K562 (cell line): ENCODE results near the gene EGFL7. TPM values are rescaled to one million over a fixed set of nuclear protein-coding genes. Genes with fewer than 3 reads are reported as not detected.

ENCODE experiments used
- ETV5 ChIP-seq: sonication (generic); formaldehyde crosslinking; IDR thresholded peaks from 2 replicates; pipeline ENCODE4 v1.4.0; 2020; ENCODE audit warnings: low read depth, mild to moderate bottlenecking, missing genetic modification reagents
- ETV6 ChIP-seq, 3 experiments: fragments of 150-350 bp in 1 of 3; sonication (generic) in 1 of 3; formaldehyde crosslinking in 1 of 3; IDR thresholded peaks; 2 replicates each; pipeline versions ENCODE4 v1.6.1 to v1.8.0; 2014 to 2022; ENCODE audit warnings: borderline replicate concordance in 2 of 3, low read depth in 2 of 3, antibody characterized with exemption in 1 of 3, low read length in 1 of 3, mild to moderate bottlenecking in 1 of 3, missing genetic modification reagents in 1 of 3
- EWSR1 ChIP-seq: fragments of 450-650 bp; IDR thresholded peaks from 2 replicates; pipeline ENCODE4 v1.6.1; 2018; ENCODE audit warnings: borderline replicate concordance, mild to moderate bottlenecking, low read depth, moderate library complexity; ENCODE audit not compliant: partially characterized antibody
- MAFG ChIP-seq: fragments of 450-650 bp; conservative IDR thresholded peaks from 2 replicates; pipeline ENCODE4 v1.6.1; 2016; ENCODE audit warnings: missing genetic modification characterization, missing compliant biosample characterization
- MAFK ChIP-seq: IDR thresholded peaks from 2 replicates; pipeline ENCODE4 v1.6.1; 2011; ENCODE audit warnings: low read length, improper control_type of control experiment
- MTF1 ChIP-seq: fragments of 250-450 bp; sonication (Bioruptor Pico); IDR thresholded peaks from 2 replicates; pipeline ENCODE4 v1.9.0; 2021; ENCODE audit warnings: moderate library complexity, mild to moderate bottlenecking, inconsistent platforms, borderline replicate concordance
- SMARCA4 ChIP-seq: fragments of 450-650 bp; IDR thresholded peaks from 2 replicates; pipeline ENCODE4 v1.6.1; 2016
- SMARCB1 ChIP-seq: IDR thresholded peaks from 2 replicates; pipeline ENCODE4 v1.6.1; 2011; ENCODE audit warnings: improper control_type of control experiment, low read depth; ENCODE audit not compliant: insufficient read length
- TAF1 ChIP-seq: IDR thresholded peaks from 2 replicates; pipeline ENCODE4 v1.6.1; 2011; ENCODE audit warnings: mild to moderate bottlenecking, low read length, moderate library complexity; ENCODE audit not compliant: insufficient read depth, control insufficient read depth, severe bottlenecking; ENCODE audit errors: extremely low read depth
- ZZZ3 ChIP-seq: fragments of 450-650 bp; IDR thresholded peaks from 2 replicates; pipeline ENCODE4 v1.6.1; 2016; ENCODE audit warnings: antibody characterized with exemption, mild to moderate bottlenecking, moderate library complexity
- polyA plus RNA-seq, 8 experiments: library from polyadenylated mRNA; depleted of rRNA in 4 of 8; stranded (reverse) in 5 of 8; unstranded in 3 of 8; fragments of >200 nt; fragmentation: Nextera tagmentation in 2 of 8; fragmentation: Illumina TruSeq in 1 of 8; extraction: Ambion mirVana in 2 of 8; extraction: Trizol in 1 of 8; gene quantifications; 2 replicates each; pipeline versions ENCODE4 v1.2.1 to v1.2.3, GENCODE V29; 2011 to 2014; ENCODE audit warnings: inconsistent platforms in 1 of 8, missing spikeins in 1 of 8
- total RNA-seq, 7 experiments: library from RNA; depleted of rRNA in 6 of 7; stranded (reverse); fragments of >200 nt in 6 of 7; fragmentation: Illumina TruSeq in 2 of 7; extraction: Trizol in 2 of 7; gene quantifications; 2 replicates each; pipeline versions ENCODE4 v1.2.1 to v1.2.3, GENCODE V29; 2011 to 2021; ENCODE audit warnings: low replicate concordance in 1 of 7
- TF ChIP-seq, protein P1 (sequence below): sonication (generic); formaldehyde crosslinking; IDR thresholded peaks from 2 replicates; pipeline ENCODE4 v1.8.0; 2023; ENCODE audit warnings: missing genetic modification reagents, mild to moderate bottlenecking, borderline replicate concordance
- TF ChIP-seq, protein P2 (sequence below): fragments of 450-650 bp; formaldehyde crosslinking; IDR thresholded peaks from 2 replicates; pipeline ENCODE4 v1.4.0; 2020; ENCODE audit warnings: mild to moderate bottlenecking, moderate library complexity
- TF ChIP-seq, protein P3 (sequence below): sonication (generic); formaldehyde crosslinking; IDR thresholded peaks from 2 replicates; pipeline ENCODE4 v1.8.1; 2023; ENCODE audit warnings: mild to moderate bottlenecking, missing genetic modification reagents
- TF ChIP-seq, protein P4 (sequence below): IDR thresholded peaks from 2 replicates; pipeline ENCODE4 v1.6.1; 2012; ENCODE audit warnings: low read depth, low read length, improper control_type of control experiment, borderline replicate concordance
- TF ChIP-seq, protein P5 (sequence below): IDR thresholded peaks from 2 replicates; pipeline ENCODE4 v1.6.1; 2011; ENCODE audit not compliant: insufficient read length; ENCODE audit errors: extremely low read depth

The EGFL7 gene
- total and polyA plus RNA-seq, 9 of the 15 experiments (the other 6 are each of a cell fraction or from before 2014, with no cell fraction given): 1.5 to 286 (median 55.5) TPM

DNA sequence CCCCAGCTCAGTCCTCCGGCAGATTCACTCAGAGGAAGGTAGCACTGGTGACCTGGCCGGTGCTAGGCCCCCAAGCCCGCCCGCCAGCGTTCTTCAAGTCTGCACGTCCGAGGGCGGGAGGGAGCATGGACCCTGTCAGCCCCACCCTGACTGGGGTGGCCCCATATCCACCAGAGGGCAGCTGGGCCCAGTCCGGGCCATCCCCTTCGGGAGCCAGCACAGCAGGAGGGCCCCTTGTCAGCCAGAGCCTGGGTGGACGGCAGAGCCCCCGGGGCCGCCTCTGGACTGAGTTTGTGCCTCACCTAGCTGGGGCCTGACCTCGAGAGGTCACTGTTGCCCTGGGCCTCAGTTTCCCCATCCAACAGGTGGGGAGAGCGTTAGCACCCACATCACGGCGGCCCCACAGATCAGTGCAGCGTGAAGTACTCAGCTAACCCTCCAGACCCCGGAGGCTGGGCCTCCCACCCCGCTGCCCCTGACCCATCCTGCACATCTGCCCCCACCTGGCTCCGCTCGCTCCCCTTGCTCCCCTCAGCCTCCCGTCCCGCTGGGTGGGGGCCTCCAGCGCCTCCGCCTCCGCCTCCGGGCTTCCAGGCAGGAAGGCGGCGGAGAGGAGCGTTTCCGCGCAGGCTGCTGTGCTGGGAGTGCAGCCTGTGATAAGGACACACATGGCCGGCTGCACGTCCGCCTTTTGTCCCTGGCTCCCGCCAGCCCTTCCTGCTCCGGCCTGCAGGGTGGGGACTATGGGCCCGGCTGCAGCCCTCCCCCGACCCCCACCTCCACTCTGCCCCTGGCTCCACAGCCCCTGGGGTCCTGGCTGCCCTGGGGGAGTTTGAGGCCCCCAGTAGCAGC, 16.6 kb upstream of the EGFL7 start (continued):
- TF ChIP-seq, protein P1, sequence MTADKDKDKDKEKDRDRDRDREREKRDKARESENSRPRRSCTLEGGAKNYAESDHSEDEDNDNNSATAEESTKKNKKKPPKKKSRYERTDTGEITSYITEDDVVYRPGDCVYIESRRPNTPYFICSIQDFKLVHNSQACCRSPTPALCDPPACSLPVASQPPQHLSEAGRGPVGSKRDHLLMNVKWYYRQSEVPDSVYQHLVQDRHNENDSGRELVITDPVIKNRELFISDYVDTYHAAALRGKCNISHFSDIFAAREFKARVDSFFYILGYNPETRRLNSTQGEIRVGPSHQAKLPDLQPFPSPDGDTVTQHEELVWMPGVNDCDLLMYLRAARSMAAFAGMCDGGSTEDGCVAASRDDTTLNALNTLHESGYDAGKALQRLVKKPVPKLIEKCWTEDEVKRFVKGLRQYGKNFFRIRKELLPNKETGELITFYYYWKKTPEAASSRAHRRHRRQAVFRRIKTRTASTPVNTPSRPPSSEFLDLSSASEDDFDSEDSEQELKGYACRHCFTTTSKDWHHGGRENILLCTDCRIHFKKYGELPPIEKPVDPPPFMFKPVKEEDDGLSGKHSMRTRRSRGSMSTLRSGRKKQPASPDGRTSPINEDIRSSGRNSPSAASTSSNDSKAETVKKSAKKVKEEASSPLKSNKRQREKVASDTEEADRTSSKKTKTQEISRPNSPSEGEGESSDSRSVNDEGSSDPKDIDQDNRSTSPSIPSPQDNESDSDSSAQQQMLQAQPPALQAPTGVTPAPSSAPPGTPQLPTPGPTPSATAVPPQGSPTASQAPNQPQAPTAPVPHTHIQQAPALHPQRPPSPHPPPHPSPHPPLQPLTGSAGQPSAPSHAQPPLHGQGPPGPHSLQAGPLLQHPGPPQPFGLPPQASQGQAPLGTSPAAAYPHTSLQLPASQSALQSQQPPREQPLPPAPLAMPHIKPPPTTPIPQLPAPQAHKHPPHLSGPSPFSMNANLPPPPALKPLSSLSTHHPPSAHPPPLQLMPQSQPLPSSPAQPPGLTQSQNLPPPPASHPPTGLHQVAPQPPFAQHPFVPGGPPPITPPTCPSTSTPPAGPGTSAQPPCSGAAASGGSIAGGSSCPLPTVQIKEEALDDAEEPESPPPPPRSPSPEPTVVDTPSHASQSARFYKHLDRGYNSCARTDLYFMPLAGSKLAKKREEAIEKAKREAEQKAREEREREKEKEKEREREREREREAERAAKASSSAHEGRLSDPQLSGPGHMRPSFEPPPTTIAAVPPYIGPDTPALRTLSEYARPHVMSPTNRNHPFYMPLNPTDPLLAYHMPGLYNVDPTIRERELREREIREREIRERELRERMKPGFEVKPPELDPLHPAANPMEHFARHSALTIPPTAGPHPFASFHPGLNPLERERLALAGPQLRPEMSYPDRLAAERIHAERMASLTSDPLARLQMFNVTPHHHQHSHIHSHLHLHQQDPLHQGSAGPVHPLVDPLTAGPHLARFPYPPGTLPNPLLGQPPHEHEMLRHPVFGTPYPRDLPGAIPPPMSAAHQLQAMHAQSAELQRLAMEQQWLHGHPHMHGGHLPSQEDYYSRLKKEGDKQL (CRISPR knock-in tag): no peak
- TF ChIP-seq, protein P2, sequence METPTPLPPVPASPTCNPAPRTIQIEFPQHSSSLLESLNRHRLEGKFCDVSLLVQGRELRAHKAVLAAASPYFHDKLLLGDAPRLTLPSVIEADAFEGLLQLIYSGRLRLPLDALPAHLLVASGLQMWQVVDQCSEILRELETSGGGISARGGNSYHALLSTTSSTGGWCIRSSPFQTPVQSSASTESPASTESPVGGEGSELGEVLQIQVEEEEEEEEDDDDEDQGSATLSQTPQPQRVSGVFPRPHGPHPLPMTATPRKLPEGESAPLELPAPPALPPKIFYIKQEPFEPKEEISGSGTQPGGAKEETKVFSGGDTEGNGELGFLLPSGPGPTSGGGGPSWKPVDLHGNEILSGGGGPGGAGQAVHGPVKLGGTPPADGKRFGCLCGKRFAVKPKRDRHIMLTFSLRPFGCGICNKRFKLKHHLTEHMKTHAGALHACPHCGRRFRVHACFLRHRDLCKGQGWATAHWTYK (CRISPR knock-in tag): peak; percentile 51; the same call in 1 of the 2 replicates
- TF ChIP-seq MAFG (tag) (no peak), MAFK (no peak), ZZZ3 (no peak), EWSR1 (no peak), ETV6 (IDR thresholded peaks at IDR 0.05; ENCODE audit: borderline replicate concordance in 1 of 2, low read depth in 2 of 2, low read length in 1 of 2) (peak in 1 of 2 experiments; percentile 42; a peak in 1 of 4 replicates), ETV6 (CRISPR knock-in tag; IDR thresholded peaks at IDR 0.05; ENCODE audit: borderline replicate concordance) (no peak), SMARCA4 (peak; percentile 39; the same call in 1 of the 2 replicates), ETV5 (CRISPR knock-in tag) (peak; percentile 80), TAF1 (peak; percentile 3), SMARCB1 (no peak), MTF1 (CRISPR knock-in tag) (no peak)
- TF ChIP-seq, protein P3, sequence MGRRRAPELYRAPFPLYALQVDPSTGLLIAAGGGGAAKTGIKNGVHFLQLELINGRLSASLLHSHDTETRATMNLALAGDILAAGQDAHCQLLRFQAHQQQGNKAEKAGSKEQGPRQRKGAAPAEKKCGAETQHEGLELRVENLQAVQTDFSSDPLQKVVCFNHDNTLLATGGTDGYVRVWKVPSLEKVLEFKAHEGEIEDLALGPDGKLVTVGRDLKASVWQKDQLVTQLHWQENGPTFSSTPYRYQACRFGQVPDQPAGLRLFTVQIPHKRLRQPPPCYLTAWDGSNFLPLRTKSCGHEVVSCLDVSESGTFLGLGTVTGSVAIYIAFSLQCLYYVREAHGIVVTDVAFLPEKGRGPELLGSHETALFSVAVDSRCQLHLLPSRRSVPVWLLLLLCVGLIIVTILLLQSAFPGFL (CRISPR knock-in tag): no peak
- TF ChIP-seq, protein P4, sequence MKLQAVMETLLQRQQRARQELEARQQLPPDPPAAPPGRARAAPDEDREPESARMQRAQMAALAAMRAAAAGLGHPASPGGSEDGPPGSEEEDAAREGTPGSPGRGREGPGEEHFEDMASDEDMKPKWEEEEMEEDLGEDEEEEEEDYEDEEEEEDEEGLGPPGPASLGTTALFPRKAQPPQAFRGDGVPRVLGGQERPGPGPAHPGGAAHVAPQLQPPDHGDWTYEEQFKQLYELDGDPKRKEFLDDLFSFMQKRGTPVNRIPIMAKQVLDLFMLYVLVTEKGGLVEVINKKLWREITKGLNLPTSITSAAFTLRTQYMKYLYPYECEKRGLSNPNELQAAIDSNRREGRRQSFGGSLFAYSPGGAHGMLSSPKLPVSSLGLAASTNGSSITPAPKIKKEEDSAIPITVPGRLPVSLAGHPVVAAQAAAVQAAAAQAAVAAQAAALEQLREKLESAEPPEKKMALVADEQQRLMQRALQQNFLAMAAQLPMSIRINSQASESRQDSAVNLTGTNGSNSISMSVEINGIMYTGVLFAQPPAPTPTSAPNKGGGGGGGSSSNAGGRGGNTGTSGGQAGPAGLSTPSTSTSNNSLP: no peak
- TF ChIP-seq, protein P5, sequence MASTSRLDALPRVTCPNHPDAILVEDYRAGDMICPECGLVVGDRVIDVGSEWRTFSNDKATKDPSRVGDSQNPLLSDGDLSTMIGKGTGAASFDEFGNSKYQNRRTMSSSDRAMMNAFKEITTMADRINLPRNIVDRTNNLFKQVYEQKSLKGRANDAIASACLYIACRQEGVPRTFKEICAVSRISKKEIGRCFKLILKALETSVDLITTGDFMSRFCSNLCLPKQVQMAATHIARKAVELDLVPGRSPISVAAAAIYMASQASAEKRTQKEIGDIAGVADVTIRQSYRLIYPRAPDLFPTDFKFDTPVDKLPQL: no peak
